GM18499 (cell line): ENCODE results near the gene FGD4.

ENCODE experiments used
- ATAC-seq: cut with Tn5 transposase; IDR thresholded peaks from one replicate; pipeline ENCODE4 v1.9.1; 2021; ENCODE audit warnings: moderate number of reproducible peaks; ENCODE audit not compliant: insufficient read depth, unreplicated experiment

The FGD4 gene

DNA sequence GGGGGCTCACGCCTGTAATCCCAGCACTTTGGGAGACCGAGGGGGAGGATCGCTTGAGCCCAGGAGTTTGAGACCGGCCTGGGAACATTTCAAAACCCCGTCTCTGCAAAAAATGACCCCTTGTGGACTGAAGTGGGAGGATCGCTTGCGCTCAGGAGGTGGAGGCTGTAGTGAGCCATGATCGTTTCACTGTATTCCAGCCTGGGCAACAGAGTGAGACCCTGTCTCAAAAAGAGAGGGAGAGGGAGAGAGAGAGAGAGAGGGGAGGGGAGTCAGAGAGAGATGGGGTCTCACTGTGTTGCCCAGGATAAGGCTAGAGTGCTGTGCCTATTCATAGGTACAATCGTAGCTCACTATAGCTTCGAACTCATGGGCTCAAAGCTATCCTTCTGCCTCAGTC lies 2.8 kb downstream of the FGD4 start:
- no peak for ATAC-seq

DNA sequence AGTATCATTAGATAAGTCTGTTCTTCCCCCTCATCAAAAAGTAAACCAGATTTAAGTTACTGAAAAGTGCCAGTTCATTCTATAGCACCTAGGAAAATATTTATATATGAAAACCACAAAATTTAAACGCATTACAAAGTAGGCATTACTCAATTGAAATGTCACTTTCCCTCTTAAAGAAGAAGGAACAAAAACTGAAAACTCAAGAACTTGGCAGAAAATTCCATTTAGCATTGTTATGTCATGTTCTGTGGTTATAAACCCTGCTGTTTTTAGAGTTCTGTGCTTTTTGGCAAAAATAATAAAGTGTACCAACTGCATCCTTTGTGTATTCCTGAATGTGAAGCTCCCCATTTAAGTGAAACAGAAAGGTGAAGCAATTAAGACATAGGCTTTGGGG lies 3.6 kb downstream of the FGD4 start:
- ATAC-seq, result no peak

DNA sequence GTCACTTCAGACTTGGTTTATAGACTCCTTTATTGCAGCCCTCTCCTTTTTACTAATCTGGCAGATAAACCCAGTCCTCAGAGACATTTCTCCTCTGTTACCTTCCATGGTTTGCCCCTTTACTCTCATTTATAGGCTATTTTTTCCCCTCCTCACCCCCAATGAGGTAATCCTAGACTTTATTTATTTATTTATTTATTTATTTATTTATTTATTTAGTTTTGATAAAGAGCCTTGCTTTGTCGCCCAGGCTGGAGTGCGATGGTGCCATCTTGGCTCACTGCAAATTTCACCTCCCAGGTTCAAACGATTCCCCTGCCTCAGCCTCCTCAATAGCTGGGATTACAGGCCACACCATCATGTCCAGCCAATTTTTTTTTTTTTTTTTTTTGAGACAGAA lies 8.4 kb downstream of the FGD4 start:
- no peak for ATAC-seq

DNA sequence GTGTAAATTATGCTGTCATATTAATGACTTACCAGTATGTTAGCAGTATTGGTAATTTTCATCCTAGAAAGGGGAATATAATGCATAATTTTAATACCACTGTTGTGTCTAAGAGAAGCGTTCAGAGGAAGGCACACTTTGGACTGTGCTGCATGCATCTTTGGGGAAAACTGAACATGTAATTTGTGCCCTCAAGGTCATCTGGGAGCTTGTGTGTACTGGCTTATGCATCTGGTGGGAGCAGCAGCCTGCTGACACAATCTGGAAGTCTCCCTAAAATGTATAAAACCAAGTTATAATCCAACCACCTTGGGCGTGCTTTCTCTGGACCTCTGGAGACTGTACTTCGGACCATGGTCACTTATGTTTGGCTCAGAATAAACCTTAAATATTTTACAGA lies 14.1 kb downstream of the FGD4 start:
- ATAC-seq, result no peak

DNA sequence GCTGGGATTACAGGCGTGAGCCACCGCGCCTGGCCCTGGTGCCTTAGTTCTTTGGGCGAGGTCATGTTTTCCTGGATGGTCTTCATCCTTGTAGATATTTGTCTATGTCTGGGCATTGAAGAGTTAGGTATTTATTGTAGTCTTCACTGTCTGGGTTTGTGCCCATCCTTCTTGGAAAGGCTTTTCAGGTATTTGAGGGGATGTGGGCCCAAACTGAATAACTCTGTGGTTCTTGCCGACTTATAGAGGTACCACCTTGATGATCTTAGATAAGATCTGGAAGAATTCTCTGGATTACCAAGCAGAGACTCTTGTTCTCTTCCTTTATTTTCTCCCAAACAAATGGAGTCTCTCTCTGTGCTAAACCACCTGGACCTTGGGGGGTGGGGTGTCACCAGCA lies 18.9 kb downstream of the FGD4 start:
- ATAC-seq, result no peak

DNA sequence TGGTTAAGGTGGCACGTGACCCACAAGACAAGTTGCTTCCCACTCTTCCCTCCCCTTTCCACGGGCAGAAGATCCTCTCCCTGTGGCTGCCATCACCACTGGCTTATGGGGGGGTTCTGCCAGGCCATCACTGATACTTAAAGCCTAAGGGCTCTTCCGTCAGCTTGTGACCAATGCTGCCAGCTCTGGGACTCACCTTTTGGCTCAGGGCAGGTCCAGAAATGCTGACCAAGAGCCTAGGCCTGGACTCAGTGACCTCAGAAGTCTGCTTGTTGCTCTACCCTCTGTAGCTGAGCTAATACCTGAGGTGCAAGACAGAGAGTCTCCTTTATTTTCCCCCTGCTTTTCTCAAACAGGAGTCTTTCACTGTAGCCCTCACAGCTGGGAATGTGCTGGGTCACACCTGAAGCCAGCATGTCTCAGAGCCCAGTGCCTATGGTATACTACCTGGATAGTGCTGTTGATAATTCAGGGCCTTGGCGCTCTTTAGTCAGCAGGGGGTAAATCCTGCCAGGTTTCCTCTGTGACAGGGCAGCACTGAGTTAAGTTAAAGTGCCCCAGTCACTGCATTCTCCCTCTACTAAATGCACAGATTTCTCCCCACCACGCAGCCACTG lies 19.7 kb downstream of the FGD4 start:
- no peak for ATAC-seq

DNA sequence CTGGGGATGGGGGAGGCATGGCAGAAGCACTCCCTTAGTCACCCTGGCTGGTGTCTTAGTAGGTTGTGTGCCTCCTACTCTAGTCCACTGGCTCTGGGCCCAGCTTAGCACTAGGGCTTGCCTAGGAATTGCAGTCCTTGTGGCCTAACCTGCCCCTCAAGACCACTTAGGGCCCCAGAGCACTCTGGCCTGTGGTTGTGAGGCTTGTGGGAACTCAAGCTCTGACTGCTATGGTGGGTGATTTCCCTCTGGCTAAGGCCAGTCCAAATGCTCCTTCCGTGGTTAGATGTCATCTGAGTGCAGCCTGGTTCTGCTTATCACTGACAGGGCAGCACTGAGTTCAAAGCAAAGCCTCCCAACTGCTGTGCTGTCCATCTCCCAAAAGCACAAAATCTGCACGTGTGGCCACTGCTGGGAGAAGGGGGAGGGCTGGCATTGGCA lies 20.2 kb downstream of the FGD4 start:
- ATAC-seq, result no peak

DNA sequence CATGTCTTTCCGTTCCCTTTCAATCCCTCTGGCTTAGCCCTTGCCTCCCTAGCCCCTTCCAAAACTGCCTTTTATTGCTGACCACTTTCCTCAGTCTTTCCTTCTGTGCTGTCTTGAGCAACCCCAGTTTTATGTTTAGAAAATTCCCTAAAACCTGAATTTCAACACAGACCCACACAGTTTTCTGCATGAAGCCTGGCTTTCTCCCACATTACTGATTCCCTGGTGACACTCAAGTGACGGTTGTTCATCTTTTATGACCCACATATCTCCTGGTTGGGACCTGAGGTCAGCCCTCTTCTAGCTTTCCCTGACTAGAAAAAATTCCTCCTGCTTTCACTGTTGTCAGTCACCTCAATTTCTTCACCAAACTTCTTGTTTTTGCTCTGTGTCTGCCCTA lies 21.0 kb downstream of the FGD4 start:
- no peak for ATAC-seq

DNA sequence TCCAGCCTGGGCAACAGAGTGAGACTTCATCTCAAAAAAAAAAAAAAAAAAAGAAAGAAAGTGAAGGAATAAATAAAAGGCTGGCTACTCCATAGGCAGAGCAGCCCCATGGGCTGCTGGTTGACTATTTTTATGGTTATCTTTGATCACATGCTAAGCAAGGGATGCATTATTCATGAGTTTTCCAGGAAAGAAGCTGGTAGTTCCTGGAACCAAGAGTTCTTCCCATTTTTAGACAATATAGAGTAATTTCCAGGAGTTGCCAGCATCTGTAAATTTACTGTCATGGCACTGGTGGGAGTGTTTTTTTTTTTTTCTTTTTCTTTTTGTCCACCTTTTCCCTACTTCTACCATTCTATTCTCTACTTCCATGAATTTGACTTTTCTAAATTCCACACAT lies 24.2 kb downstream of the FGD4 start:
- no peak for ATAC-seq

DNA sequence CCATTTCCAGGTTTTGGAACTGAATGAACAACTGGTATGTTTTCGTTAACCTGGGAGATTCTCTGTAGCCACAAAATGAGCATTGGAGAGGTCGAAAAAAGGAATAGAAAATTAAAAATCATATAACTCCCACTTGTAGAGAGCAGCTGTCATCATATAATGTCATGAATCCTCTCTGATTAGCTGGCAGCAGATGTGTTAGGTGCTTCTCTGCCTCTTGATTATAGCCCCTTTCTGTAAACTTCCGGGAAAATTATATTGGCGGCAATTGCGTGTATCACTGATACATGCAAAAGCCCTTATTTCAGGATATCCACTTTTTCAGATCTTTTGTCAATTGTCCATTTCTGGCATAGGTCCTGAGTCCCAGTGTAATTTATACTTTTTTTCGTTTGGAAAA lies 31.7 kb downstream of the FGD4 start:
- ATAC-seq, result no peak

DNA sequence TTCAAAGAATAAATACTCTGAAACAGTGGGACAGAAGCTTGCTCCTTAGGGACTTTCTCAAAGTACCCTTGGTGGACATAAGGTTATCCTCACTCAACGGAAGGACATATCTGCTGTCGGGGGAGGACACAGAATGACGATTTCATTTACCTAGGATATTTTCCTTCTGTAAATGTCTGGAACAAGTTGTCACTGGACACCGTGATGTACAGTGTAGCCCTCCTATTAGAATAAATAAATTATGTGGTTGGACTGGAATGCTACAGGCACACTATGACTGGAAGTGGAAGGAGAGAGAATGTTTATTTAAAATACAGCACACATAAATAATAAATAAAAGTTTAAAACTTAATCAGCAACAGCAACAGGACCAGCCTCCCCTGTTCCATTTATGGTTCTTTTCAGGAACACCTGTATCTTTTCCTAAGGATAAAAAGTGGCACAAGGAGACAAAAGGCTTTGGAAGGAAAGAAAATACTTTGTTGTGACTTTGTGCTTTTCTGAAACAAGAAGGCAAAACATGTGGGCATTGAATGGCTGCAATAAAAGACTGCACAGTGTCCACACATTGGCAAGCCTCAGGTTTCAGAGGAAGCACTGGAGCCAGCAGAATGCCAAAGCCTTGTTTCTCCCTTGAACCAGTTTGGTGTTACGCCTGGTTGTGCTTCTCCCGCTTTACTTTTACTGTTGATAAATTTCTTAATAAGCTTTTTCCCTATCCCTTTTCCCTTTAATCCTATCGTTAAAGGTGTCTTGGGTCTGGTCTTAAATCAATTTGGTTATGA lies 36.8 kb downstream of the FGD4 start:
- ATAC-seq, result no peak

DNA sequence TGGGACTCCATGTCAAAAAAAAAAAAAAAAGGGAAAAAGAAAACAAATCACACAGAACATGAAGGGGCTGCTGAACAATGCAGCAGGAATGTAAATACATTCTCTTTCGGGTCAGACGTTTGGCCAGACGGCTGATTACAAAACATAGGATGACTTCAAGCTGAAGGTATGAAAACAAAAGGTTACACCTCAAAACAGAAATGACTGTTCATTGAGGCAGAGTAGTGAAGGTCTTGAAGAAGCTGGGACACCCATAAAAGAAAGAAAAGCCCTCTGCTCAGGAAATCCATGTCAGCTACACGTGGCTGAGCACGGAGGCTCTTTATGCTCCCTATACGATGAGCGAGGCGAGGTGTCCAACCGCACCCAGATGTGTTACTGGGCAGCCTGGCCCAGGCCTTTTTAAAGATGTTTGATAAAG lies 37.7 kb downstream of the FGD4 start:
- no peak for ATAC-seq

DNA sequence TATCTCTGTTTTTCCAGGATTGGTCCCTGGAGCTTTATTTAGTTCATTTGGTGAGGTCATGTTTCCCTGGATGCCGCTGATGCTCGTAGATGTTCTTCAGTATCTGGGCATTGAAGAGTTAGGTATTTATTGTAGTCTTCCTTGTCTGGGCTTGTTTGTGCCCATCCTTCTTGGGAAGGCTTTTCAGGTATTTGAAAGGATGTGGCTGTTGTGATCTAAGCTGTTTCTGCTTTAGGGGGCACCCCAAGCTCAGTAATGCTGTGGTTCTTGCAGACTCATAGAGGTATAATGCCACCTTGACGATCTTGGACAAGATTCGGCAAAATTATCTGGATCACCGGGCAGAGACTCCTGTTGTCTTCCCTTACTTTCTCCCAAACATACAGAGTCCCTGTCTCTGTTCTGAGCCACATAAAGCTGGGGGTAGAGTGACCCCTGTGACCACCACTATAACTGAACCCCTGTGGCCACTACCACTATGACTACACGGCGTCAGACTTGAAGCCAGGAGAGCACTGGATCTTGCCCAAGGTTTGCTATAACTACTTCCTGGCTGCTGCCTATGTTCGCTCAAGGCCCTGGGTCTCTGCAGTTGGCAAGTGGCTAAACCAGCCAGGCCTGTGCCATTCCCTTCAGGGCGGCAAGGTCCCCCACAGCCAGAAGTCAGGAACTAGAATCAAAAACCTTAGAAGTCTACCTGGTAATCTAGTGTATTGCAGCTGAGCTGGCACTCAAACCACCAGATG lies 40.9 kb downstream of the FGD4 start:
- ATAC-seq, result no peak

DNA sequence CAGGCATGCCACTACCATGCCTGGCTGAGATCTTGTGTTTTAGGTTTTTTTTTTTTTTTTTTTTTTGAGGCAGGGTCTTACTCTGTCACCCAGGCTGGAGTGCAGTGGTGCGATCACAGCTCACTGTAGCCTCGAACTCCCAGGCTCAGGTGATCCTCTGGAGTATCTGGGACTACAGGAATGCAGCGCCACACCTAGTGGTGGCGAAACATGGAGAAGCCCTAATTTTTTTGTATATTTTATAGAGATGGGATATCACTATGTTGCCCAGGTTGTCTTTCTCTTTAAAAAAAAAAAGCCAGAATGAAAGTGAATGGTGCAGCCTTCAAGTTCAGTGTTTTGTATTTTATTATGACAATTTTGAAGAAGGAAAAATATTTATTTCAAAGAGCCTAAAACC lies 44.1 kb downstream of the FGD4 start:
- no peak for ATAC-seq

DNA sequence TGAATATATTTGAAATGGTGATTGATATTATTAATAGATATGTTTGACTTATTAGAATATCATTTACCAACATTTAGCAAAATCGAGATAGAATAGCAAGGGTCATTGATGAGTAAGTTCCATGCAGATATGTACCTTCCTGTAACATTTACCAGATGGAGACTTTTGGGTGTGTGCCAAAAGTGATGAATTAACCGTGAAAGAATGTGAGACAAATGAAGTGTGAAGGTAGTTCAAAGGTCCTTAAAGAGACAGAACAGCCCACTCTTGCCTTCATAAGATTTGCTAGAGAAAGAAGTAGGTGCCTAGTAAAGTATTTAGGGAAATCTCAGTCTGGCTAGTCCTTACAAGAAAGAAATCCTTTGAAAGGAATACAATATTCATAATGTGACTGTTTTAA lies 45.5 kb downstream of the FGD4 start:
- ATAC-seq, result no peak

DNA sequence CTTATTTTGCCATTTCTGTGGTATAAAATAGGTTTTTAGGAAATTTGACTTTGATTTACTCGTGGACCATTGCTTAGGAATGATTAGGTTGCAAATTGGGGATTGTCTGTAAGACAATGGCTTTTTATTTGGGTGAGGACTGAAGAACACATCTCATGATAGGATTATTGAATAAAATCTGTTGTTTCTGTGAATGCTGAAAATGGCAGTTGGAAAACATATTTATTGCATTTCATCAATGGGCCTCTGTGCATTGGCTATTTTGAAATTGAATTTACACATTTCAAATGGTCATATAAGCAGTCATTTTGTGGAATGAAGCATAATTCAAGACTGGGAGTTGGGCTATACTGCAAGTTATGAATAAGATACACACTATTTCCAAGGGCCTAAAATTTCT lies 46.0 kb downstream of the FGD4 start:
- ATAC-seq, result no peak

DNA sequence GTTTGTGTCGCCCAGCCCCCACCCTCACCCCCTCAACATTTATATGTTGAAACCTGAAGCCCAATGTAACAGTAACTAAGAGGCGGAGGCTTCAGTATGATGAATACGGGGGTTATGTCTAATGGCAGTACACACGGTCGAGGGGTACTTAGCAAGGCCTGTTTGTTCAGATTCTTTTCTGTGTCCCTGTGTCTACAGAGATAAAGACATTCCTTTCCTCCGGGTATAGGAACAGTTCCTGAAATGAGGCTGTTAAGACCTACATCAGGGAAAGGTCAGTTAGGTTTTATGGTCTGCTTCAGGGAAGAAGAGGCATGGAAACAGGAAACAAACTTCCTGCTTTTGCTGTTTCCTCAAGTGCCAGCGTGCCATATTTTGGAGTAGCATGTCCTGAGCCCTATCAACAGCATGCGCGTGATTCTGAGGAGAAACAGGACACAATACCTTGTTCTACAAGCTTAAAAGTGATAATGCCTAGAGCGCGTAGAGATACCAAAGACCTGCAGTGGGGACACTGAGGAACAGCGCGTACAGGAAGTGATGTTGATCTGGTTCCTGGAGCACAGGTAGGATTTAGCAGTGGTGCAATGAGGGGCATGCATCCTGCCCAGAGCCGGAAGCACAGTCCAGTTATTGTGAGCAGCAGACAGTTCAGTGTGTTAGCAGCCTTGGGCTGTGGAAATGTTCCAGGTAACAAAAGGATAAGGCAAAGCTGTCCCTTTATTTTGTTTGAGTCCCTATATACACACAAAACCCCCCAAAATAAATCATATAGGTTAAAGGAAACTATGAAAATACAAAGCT lies 47.2 kb downstream of the FGD4 start:
- no peak for ATAC-seq

DNA sequence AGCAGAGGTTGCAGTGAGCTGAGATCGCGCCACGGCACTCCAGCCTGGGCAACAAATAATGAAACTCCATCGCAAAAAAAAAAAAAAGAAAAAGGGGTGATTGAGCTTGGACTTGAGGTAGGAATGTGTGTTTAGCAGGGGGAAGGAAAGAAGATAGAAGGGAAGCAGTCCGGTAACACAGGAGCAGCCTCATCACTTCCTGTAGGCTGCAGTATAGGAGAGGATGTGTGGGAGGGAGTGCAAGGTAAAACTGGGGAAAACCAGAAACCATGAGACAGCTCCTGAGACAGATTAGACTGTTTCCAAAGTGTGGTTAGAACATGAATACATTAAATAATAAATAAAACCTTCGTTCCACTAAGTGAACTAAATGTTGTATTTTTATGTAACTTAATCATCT lies 49.2 kb downstream of the FGD4 start:
- ATAC-seq, result no peak

DNA sequence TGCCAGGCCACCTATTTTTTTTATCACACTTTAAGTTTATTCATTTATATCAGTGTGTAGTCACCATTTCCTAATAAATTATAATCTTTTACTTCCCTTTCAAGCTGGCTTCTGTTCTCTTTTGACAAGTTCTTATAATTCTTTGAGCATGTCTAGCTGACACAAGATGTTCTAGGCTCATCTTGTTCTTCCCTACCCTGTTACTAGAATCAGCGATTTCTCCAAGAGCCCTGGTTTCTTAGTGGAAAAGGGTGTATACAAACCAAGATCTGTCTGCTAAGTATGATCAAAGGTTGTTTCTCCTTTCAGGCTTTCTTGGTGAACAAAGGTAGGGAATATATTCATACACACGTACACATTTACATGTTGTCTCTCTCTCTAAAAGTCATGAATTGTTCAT lies 51.0 kb downstream of the FGD4 start:
- no peak for ATAC-seq

DNA sequence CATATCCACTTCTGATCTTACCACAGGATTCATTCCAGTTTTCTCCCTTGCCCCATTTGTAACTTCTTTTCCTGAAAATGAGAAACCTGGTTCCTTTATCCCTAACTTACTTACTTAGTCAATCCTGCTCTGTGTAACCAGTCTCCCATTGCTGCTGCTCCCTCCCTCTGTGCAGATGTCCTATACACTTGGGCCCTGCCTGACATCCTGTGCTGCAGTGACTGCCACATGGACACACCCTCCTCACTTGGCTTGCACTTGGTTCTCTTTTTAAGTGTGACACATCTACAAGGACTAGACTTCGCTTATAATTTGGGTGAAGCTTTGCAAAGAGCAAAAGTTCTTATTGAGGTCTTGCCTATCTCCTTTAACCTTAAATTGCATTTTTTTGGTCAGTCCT lies 51.4 kb downstream of the FGD4 start:
- ATAC-seq, result no peak

DNA sequence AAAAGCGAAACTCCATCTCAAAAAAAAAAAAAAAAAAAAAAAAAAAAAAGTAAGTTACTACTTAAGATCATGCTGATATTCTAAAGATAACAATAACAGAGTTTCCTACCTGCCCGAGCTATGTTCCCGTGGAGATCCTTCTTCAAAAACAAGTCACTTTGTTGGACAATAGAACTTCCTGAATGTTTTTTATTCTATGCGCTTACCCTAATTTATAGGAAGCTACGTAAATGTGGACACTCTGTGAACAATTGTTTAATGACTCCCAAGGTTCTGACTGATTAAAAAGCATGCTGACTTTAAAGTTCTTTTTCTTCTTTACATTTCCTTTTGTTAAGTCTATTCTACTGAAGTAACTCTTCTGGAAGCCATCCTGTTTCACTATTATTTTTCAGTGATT lies 52.5 kb downstream of the FGD4 start:
- no peak for ATAC-seq
